Adrenal gland (tissue), 5 donors: ENCODE data around the gene NCAPG2.

ENCODE experiments used
- POLR2A ChIP-seq, 2 donors: fragments of 450-650 bp; IDR thresholded peaks; one replicate each; pipeline ENCODE4 v1.6.1; 2017; ENCODE audit warnings: antibody characterized with exemption in 2 of 2, mild to moderate bottlenecking in 2 of 2, moderate library complexity in 1 of 2
- TF ChIP-seq, protein P1 (sequence below), 6 experiments: fragments of 450-650 bp in 4 of 6; fragments of 200-600 bp in 2 of 6; sonication (generic) in 1 of 6; IDR thresholded peaks; 1 replicate in 5 of 6; 2 replicates in 1 of 6; pipeline versions ENCODE4 v1.5.1 to v1.8.0; 2016 to 2021; ENCODE audit warnings: antibody characterized with exemption in 6 of 6, mild to moderate bottlenecking in 2 of 6, moderate library complexity in 1 of 6
- donor health status: DM: no; HTN: no; CAD: no.

DNA sequence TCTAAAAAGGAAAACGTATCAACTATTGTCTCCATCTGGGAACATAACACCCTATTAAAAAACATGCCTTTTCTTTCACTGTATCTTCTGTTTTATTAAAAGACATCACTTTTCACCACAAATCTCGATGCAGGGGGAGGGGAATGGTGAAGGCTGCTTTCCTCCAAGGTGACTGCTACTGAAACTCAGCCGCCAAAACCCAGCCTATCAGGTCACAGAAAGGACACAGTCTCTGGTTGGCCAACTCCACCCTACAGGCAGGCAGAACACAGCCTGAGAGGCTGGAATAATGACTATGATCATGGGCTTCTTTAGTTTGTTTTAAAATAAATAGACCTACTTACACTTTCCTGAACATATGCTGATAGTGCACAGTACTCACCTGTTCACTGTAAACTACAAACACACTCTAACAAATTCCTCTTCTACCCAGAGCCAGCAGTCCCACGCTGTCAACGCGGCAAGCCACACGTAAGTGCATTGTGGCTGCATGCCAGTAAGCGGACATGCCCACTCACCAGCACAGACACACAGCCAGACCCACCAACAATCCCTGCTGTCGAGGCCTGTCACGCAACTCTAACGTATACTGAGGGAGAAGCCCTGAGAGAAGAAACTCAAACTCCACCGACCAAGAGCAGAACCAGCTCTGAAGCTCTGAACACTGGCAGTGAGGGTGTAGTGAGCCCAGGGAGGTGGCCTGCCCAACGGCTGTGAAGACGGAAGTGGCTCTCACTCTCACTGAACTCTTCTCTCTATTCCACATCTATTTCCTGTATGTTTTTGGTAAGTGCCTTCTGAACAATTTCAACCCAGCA, 41.8 kb downstream of the NCAPG2 start:
- TF ChIP-seq, protein P1, sequence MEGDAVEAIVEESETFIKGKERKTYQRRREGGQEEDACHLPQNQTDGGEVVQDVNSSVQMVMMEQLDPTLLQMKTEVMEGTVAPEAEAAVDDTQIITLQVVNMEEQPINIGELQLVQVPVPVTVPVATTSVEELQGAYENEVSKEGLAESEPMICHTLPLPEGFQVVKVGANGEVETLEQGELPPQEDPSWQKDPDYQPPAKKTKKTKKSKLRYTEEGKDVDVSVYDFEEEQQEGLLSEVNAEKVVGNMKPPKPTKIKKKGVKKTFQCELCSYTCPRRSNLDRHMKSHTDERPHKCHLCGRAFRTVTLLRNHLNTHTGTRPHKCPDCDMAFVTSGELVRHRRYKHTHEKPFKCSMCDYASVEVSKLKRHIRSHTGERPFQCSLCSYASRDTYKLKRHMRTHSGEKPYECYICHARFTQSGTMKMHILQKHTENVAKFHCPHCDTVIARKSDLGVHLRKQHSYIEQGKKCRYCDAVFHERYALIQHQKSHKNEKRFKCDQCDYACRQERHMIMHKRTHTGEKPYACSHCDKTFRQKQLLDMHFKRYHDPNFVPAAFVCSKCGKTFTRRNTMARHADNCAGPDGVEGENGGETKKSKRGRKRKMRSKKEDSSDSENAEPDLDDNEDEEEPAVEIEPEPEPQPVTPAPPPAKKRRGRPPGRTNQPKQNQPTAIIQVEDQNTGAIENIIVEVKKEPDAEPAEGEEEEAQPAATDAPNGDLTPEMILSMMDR (IDR thresholded peaks at IDR 0.05), result no peak
- TF ChIP-seq POLR2A (IDR thresholded peaks at IDR 0.05), result no peak
